ENCODE results near the gene PA2G4. TPM values are rescaled to one million over a fixed set of nuclear protein-coding genes. Genes with fewer than 3 reads are reported as not detected.

Gene PA2G4
- total RNA-seq, 4 donors from 2014 or later: 90.5 to 133 (median 105) TPM

- H3K9me3 ChIP-seq: no peaks in the 10 kb centered on the region
- intact Hi-C loops (cut with DNase I): loop anchor here (2.0 kb wide), 2 partner anchors 71 to 107 kb away; partner anchors contain the start of genes NABP2 and SMARCC2
- peak within 1 kb of the TSS; percentile 66 to 86 (median 78) for H3K4me3 ChIP-seq
- under 1% methylated on average over 32 of the region's 61 CpGs for WGBS
- DNase-seq (ENCODE audit: extremely low spot score): peak; percentile 99
- H3K36me3 ChIP-seq: peaks cover 13 to 32% (median 29%) of the 10 kb centered on the region in 4 donors
- H3K27ac ChIP-seq (replicated peaks in 1 of 4): peak within 1 kb of the TSS; percentile 92 to 98 (median 94)
- TF ChIP-seq POLR2AphosphoS5 (IDR thresholded peaks at IDR 0.05) (peak; percentile 98 to 100), EP300 (IDR thresholded peaks at IDR 0.05) (no peak), POLR2A (IDR thresholded peaks at IDR 0.05; ENCODE audit: low read depth) (peak; percentile 86), CTCF (IDR thresholded peaks at IDR 0.05) (peak; percentile 48 to 53 (median 48))
- no peaks in the 10 kb centered on the region for H3K27me3 ChIP-seq
- H3K4me1 ChIP-seq: peaks cover 47 to 64% (median 54%) of the 10 kb centered on the region in 4 donors
Measured at GRCh38 chr12:56117778-56118687, 13.7 kb downstream of the PA2G4 start, which contains the start of gene ZC3H10. Gene ZC3H10, plus strand, starts transcription at chr12:56118266. Its CDS starts 2,297 bp downstream, at chr12:56120563.

DNA sequence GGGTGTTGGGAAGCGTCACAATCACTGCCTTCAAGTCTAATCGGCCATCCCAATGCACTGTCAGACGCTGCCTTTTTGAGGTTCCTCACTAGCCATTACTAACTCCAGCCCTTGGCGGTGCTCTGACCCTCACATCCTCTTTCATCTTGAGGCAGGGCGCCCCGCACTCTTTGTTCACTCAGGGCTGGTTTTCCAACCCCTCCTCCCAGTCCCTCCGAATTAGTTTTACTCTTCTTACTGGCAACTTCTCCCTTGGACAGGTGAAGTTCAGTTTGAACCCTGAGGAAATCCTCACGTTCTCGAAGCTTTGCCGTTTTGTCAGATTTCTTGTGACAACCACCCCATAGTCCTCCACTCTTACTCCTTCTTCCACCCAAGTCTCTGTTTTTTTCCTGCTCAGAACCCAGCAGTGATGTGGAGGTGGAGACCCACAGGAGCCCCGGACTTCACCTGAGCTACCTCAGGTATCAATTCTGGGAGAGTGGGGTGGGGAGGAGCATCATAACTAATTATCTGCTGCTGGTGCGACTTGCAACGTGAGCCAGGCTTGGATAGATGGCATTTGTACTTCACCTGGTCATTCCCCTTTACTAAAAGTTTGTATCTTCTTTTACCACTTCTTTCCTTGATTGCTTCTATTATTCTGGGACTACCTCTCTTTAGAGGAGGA, 14.5 kb downstream of the PA2G4 start:
- no peaks in the 10 kb centered on the region for H3K9me3 ChIP-seq
- H3K27me3 ChIP-seq: no peaks in the 10 kb centered on the region
- H3K4me3 ChIP-seq: peak overlapping the region; percentile 66 to 86 (median 78)
- H3K4me1 ChIP-seq: peaks cover 50 to 71% (median 57%) of the 10 kb centered on the region in 4 donors
- WGBS: 10% methylated on average over 12 of the region's 13 CpGs
- DNase-seq (ENCODE audit: extremely low spot score): no peak
- intact Hi-C loops (cut with DNase I): loop anchor here (2.0 kb wide), 2 partner anchors 70 to 106 kb away; partner anchors contain the start of genes NABP2 and SMARCC2
- H3K27ac ChIP-seq (replicated peaks in 1 of 4): peak overlapping the region; percentile 92 to 98 (median 94)
- H3K36me3 ChIP-seq: peaks cover 11 to 27% (median 22%) of the 10 kb centered on the region in 4 donors
- TF ChIP-seq POLR2A (IDR thresholded peaks at IDR 0.05; ENCODE audit: low read depth) (no peak), EP300 (IDR thresholded peaks at IDR 0.05) (no peak)

DNA sequence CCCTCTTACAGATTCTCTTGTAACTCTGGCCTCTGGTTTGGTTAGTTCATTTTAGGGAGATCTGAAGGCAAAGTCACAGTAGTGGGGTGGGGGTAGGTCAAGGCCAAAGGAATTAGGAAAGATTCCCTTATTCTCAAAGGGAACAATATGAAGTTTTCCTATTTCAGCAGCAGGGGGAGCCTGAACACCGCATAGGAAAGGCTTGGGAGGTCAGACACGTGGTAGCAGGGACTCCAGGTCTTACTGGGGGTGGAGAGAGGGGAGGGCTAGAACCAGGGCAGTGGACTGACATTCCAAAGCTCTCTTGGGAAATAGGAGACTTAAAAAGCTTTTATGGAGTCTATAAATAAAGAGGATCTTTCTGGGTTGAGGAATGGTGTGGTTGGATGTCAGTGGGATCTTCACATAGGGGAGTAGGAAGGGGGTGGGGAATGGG, 15.0 kb downstream of the PA2G4 start:
- peaks cover 50 to 71% (median 59%) of the 10 kb centered on the region in 4 donors for H3K4me1 ChIP-seq

DNA sequence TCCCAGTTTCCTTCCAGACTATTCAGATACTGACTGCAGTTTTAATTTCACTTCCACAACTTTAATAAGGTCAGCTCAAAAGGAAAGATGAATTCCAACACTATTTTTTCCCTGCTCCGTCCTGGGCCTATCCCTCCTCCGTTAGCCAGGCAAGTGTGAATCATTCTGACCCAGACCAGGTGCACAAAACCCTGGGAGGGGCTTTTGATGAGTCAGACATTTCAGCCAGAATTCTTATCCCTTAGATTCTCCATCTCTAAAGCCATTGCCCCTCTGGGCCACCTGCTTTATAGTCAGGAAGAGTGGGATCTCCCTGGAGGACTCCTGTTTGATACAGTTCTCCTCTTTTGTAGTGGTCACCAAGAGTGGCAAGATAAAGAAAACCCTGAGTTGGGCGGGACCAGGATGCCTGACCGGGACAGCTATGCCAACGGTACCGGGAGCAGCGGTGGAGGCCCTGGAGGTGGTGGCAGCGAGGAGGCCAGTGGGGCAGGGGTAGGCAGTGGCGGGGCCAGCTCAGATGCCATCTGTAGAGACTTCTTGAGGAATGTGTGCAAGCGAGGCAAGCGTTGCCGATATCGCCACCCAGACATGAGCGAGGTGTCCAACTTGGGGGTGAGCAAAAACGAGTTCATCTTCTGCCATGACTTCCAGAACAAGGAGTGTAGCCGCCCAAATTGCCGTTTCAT, 15.9 kb downstream of the PA2G4 start:
- Histone ChIP-seq H3K9me3 (no peaks in the 10 kb centered on the region), H3K36me3 (peaks cover 11 to 27% (median 20%) of the 10 kb centered on the region in 4 donors), H3K4me1 (peaks cover 54 to 76% (median 64%) of the 10 kb centered on the region in 4 donors), H3K4me3 (no peak overlapping the region), H3K27ac (replicated peaks in 1 of 4) (peak overlapping the region; percentile 92 to 98 (median 94)), H3K27me3 (no peaks in the 10 kb centered on the region)
- intact Hi-C loops (cut with DNase I): loop anchor here (10.0 kb wide), 2 partner anchors 344 to 514 kb away; partner anchors contain the start of genes BAZ2A and SPRYD4
- no peak for DNase-seq (ENCODE audit: extremely low spot score)
- TF ChIP-seq CTCF (IDR thresholded peaks at IDR 0.05): no peak
- no peak for TF ChIP-seq EP300 (IDR thresholded peaks at IDR 0.05)
- no peak for TF ChIP-seq POLR2AphosphoS5 (IDR thresholded peaks at IDR 0.05)
- no peak for TF ChIP-seq POLR2A (IDR thresholded peaks at IDR 0.05; ENCODE audit: low read depth)
- 77% methylated on average over 17 of the region's 17 CpGs for WGBS

More for the DNA sequence above, 15.0 kb downstream of the PA2G4 start:
- DNase-seq (ENCODE audit: extremely low spot score): no peak
- WGBS: 0% methylated on average over 2 of the region's 2 CpGs
- Histone ChIP-seq H3K4me3 (peak overlapping the region; percentile 66 to 86 (median 78)), H3K27me3 (no peaks in the 10 kb centered on the region), H3K36me3 (peaks cover 11 to 27% (median 20%) of the 10 kb centered on the region in 4 donors), H3K9me3 (no peaks in the 10 kb centered on the region), H3K27ac (replicated peaks in 1 of 4) (peak overlapping the region; percentile 92 to 98 (median 94))
- intact Hi-C loops (cut with DNase I): loop anchor here (2.0 kb wide), 2 partner anchors 69 to 105 kb away; partner anchors contain the start of genes NABP2 and SMARCC2
- TF ChIP-seq POLR2AphosphoS5 (IDR thresholded peaks at IDR 0.05): peak; percentile 67 to 87
- TF ChIP-seq CTCF (IDR thresholded peaks at IDR 0.05): peak; percentile 77 to 96 (median 80)
- TF ChIP-seq POLR2A (IDR thresholded peaks at IDR 0.05; ENCODE audit: low read depth): no peak
